Pons (tissue), 1 donor: Measurements from ENCODE around the gene CSTPP1.
"Not testable (repeated sequence)": the region's sequence is repeated elsewhere in the genome, so short reads cannot be mapped to it uniquely, and the experiment has no call there.

Experiments used
- DNase-seq: peaks from one replicate; pipeline ENCODE4 v3.0.0-alpha.2; 2016; ENCODE audit warnings: low spot score

CSTPP1 gene

GRCh38 chr11:46912526-46913150, 23.9 kb upstream of the CSTPP1 start:
- no peak for DNase-seq

DNA sequence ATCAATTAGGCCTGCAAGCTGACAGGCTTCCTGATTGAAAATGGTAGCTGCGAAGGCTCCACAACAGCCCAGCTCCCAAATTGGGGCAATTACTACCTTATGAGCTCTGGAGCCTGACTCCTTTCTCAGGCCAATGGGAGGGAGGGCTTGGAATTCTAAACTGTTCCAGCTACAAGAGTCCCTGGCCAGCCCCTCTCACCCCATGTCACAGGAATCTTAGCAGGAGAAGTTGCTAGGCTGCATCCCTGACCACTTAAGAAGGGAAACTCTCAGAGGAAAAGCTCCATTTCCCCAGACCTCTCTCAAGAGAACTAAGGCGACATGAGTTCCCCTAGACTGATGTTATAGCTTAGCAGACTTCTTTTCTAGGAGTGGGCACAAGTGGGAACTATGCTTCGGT, 23.1 kb upstream of the CSTPP1 start:
- DNase-seq, result no peak

- no peak for DNase-seq
Observed at GRCh38 chr11:46914363-46914762, 22.2 kb upstream of the CSTPP1 start.

DNA sequence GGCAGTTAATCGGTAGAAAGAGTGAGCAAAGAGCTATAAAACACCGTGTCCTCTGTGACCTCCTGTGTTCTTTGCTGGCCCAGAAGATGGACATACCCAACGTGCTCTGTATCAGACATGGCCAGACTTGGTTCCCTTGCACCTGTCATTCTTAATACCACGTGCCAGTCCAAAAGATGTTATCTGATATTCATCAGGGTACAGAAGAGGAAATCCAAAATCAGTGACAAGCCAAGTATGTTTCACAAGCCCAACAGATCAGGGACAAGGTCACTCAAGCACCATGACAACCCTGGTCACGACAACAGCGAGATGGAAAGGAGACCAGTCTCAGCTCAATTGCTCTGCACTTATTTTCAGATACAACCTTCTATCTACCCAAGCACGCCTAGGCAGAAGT, 21.7 kb upstream of the CSTPP1 start:
- DNase-seq, result no peak

GRCh38 chr11:46916286-46917108, 20.1 kb upstream of the CSTPP1 start:
- DNase-seq, result no peak

- no peak for DNase-seq
Observed at GRCh38 chr11:46917109-46917761, 19.3 kb upstream of the CSTPP1 start.

- DNase-seq, result no peak
Observed at GRCh38 chr11:46917762-46918082, 18.8 kb upstream of the CSTPP1 start.

DNA sequence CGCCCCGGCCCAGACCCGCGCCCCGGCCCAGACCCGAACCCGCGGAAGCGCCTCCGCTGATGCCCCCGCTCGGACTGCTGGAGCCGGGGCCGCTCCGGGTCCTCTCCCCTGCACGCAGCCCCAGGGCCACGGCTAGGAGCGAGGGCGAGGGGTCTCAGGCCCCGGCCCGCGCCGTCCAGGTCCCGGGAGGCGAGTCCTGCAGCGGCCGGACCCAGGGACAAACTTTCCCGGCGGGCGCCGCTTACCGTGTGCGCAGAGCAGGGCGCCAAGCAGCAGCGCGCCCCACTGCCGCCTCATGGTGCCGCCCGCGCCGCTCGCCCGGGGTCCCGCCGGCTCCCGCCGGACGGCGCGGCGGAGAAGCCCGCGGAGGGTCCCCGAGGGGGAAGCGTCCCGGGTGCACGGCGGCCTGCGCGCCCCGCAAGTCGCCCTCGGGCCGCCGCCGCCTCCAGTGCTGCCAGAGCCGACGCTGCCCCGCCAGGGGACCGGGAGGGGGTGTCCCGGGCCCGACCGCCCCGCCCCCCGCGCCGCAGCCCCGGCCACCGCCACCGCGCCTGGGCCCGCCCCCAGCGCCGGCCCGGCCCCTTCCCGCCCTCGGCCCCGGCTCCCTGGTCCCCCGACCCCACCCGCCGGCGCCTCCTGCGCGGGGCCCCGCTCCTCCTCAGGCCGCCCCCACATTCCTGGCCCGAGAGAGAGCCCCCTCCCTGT, 18.3 kb upstream of the CSTPP1 start, which contains the start of gene LRP4:
Gene LRP4 (minus strand): TSS at position 468 of the 705 bp plus-strand sequence. CDS start 171 bp downstream, at position 297.
- no peak for DNase-seq

- DNase-seq, result no peak
Observed at GRCh38 chr11:46918788-46919513, 17.6 kb upstream of the CSTPP1 start.

DNA sequence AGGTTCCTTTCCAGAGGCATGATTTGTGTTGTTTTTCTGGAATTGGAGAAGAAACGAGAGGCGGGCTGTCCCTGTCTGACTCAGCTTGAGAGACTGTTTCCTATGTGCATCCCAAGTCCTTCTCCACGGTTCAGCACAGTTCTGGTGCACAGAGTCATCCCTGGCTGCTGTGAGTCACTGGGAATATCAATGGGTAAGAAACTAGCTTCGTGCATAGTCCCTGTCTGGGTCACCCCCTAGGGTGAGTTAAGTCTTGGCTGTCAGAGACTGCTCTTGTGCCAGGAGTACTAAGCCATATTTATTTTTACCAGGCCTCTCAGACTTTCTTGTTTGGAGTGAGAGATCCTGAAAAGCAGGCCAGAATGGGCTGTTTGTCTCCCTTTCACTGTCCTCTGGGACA, 15.8 kb upstream of the CSTPP1 start:
- DNase-seq, result no peak

GRCh38 chr11:46927928-46928327, 8.6 kb upstream of the CSTPP1 start:
- DNase-seq, result not testable (repeated sequence)

- DNase-seq, result not testable (repeated sequence)
Observed at GRCh38 chr11:46928701-46929100, 7.9 kb upstream of the CSTPP1 start.

DNA sequence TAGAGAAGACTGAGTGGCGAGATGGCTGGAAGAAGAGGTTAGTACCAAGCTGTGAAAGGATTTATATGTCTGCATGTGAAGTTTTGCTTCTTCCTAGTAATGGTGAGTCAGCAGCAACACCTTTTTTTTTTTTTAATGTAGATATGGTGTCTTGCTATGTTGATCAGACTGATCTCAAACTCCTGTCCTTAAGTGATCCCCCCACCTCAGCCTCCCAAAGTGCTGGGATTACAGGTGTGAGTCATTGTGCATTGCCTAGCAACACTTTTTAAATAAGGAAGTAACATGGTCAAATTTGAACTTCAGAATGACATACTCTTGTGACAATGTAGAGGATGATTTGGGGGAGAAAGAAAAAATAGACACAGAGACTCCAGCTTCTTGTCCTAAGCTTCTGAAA, 6.5 kb upstream of the CSTPP1 start:
- DNase-seq, result no peak

DNA sequence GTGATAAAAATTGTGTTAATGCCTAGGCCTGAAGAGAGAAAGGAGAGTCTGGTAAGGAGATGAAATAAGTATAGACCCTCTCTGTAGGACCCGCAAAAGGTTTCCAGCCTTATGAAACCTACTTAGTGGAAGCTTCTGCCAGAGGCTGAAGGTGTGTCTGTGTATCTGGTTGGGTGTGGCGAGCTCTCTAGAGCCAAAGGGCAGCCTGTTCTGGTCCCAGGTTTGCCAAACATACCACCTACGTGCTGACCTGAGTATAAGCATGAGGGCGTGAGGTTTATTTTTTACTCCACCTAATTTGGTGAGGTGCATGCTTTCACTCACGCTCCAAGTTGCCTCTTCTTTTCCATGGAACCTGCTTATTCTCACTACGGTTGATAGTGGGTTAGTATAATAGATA, 5.6 kb downstream of the CSTPP1 start:
- no peak for DNase-seq

DNA sequence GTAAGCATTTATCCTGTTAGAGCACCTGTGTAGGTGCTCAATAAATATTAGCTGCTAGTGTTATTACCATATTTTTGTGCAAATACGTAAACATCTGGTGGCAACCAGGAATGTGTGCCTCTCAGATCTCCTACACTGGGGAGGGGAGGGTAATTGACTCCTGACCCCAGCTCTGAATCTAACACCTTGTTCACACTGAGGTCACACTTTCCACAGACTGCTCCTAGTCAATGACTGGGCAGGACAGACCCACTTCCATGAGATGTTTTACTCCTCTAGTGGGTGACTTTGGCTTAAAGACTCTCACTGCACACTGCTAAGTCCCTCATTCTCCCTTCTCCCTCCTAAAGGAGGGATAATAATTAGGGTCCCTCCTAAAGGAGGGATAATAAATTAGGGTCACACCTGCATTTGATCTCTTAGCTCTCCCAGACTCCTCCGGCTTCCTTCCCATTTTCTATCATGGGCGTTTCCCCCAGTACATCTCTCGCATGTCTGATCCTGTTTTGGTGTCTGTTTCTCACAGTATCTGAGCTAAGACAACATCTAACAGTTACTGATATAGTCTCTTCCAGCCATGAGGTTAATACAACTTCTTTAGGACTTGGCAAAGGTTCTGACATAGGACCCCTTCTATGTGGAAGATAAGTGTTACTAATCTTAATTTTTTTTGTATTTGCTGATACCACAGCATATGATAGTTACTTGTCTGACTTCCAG, 8.0 kb downstream of the CSTPP1 start:
- DNase-seq, result no peak

GRCh38 chr11:46947399-46948077, 11.0 kb downstream of the CSTPP1 start:
- no peak for DNase-seq

DNA sequence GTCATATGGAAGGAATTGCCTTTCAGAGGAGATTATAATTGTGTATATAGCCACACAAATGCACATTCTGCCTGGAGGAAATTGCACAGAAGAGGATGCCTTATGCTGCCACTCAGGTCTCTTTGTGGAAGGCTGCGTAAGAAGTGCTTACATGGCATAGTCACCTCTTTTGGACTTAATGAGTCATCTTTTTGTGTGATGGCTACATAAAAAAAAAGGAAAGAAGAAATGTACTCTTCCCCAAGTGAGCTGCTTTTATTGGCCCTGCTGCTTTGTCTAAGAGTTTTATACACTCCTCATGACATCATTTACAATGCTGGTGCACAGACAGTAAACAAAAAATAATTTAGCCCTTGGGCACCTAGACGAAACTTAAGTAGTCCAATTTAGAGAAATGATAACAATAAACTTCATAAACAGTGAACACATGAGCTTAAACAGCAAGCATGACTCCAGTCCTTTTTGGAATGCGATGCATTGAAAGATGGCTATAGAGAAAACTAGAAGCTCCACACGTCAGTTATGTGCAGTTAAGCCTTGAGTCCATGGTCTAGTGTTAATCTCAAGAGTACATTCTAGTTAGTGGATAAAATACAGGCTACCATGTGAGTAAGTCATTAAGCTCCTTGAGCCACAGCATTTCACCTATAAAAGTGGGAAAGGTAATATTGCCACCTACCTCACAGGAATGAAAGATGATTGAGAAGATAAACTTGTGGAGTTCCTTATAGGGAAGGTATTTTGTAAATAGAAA, 12.0 kb downstream of the CSTPP1 start:
- DNase-seq, result no peak

GRCh38 chr11:46949297-46949696, 12.7 kb downstream of the CSTPP1 start:
- DNase-seq, result no peak

- no peak for DNase-seq
Observed at GRCh38 chr11:46951864-46952263, 15.3 kb downstream of the CSTPP1 start.

DNA sequence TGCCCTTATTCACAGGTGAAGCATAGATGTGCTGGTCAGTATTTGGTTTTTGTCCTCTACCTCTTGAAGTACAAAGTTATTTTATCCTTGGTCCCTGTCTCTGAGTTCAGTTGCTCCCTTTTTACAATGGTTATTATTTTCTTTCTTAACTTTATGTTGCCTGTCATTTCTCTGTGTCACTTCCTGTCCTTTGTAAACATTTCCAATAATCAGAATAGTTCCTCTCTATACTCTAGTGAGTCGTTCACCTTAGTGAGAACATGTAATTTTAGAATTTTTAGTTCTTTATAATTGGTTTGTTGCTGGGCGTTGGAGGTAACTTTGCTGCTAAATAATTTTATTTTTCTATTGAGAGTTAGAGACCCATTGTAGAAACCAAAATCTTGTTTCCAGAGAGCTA, 16.0 kb downstream of the CSTPP1 start:
- DNase-seq, result no peak
